G401.6 (cell line): ENCODE data around the gene INTS7.
"Not testable (repeated sequence)": the region's sequence is repeated elsewhere in the genome, so short reads cannot be mapped to it uniquely, and the experiment has no call there.

Source experiments
- FAIRE-seq: peaks from 2 replicates; lab custom pipeline; 2012; peaks lifted over from hg19 to GRCh38; lab: Jason Lieb, UNC

Gene INTS7

GRCh38 chr1:212034516-212035122 lies 738 bp downstream of the INTS7 start:
- no peak for FAIRE-seq

DNA sequence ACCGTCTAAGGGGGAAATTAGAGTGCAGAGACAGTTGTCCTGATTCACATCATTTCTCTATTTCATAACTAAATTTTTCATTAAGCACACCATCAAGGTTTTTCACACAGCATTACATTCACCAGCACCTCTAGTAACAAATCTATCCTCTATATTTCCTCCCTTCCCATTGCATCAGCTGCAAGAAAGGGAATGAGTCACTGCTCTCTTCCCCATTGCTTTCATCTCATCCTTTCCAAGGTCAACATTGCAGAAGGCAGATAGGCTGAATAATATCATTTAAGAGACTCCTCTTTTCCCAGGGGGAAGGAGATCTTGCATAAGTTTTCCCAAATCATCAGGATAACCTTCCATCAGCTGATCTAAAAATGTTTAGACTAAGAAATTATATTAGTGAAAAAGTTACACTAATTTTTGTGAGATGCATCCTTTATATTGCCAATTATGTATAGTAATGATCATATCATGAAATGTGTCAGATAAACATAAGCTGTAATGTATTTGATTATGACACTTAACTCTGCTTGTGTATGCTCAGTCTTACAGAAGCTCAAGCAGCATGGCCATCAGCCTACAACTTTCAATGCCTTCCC lies 4.3 kb downstream of the INTS7 start:
- FAIRE-seq, result no peak

GRCh38 chr1:212027727-212028126 lies 7.6 kb downstream of the INTS7 start:
- not testable (repeated sequence) for FAIRE-seq

DNA sequence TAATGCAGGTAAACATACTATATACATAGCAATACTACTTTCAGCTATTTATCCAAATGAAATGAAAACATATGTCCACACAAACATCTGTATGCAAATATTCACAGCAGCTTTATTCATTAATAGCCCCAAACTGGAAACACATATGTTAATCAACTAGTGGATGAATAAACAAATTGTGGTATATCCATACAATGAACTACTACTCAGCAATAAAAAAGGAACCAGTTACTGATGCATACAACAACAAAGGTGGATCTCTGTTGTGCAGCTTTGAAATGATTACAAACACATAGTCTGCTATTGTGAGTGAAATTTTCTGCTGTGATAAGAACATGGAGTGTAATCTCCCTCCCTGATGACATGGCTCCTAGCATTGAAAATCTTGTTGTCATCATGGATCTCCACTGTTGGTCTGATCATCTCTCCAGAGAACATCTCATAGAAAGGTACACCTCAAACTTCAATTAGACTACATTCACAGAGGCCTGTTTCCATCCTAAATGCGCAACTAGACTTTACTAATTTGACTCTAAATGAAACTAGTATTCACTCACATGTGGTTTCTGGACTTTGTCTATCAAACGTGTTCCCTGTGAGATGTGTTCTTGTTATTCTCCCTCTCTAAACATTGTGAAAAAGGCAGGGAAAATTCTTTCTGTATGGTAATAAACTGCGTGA lies 10.7 kb downstream of the INTS7 start:
- FAIRE-seq, result no peak

DNA sequence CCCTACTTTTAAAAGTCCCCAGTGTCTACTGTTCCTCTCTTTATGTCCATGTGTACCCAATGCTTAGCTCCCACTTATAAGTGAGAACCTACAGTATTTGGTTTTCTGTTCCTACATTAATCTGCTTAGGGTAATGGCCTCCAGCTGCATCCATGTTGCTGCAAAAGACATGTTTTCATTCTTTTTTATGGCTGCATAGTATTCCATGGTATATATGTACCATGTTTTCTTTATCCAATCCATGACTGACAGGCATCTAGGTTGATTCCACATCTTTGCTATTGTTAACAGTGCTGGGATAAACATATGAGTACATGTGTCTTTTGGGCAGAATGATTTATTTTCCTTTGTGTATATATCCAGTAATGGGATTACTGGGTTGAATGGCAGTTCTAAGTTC lies 12.4 kb downstream of the INTS7 start:
- FAIRE-seq, result not testable (repeated sequence)

- no peak for FAIRE-seq
Observed at GRCh38 chr1:212021563-212021962, 13.8 kb downstream of the INTS7 start.

DNA sequence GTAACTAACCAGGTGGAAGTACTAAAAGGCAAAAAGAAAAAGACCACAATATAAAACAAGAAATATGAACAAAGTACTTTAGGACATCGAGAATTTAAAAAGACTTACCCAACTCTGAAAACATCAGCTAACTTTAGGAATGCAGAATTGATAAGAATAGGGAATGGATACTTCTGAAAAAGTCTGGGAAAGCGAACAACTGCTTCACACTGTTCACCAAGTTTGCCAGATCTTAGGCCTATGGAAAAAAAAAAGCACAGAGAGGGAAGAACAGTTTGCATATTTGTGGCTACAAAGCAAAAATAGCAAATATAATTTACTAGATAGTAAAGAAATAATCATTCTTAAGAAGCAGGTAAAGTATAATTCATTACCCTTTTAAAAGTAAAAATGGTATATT lies 14.4 kb downstream of the INTS7 start:
- no peak for FAIRE-seq

- no peak for FAIRE-seq
Observed at GRCh38 chr1:212013672-212014071, 21.7 kb downstream of the INTS7 start.

- FAIRE-seq, result peak; percentile 84
Observed at GRCh38 chr1:212012034-212012740, 23.2 kb downstream of the INTS7 start.

DNA sequence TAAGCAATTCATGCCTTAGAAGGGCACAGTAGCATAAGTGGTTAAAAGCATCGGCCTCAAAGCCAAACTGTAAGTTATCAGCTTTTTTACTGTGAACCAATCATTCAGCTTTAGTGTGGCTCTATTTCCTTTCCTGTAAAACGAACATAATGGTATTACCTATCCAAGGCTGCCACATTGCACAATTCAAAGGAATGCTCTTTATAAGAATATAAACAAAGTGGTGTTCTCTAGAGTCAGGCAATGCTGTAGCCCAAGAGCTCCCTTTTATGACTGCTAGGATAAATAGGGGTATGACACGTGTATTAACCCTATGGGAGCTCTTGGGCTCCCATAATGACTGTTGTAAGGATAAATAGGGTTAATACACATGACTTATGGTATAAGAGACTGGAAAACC lies 25.4 kb downstream of the INTS7 start:
- FAIRE-seq, result no peak

- no peak for FAIRE-seq
Observed at GRCh38 chr1:212009561-212009960, 25.8 kb downstream of the INTS7 start.

DNA sequence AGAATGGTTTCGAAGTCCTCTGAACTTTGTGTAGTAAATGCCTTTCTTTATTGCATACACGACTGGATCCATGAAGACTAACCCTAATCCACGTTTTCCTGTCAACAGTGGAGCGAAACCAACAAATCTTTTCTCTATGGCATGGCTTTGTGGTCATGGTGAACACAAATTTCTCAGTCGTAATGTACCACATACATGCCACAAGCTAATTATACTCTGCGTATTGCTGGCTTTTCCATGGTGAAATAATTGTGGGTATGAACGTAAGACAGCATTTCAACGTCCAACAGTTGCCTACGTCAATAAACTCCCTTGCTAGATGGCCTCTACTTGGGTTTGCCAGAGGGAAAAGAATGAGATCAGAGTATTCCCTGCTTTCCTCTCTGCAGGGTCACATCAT lies 27.5 kb downstream of the INTS7 start:
- FAIRE-seq, result no peak

DNA sequence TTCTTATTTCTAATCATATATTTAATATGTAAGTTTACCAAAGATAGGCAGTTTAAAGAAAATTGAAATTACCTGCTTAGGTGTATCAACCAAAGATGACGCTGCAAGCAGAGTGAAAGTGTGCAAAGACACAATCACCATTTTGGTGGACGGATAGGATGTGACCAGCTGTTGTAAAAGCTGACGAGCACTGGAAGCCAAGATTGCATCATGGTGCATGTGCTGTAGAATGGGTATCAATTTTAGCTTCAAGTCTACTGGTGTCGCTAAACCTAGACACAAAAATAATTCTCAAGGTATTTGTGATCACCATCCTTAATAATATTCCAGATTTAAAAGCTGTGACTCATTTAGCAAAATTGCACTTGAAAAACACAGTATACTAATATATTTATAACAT lies 28.2 kb downstream of the INTS7 start:
- no peak for FAIRE-seq

DNA sequence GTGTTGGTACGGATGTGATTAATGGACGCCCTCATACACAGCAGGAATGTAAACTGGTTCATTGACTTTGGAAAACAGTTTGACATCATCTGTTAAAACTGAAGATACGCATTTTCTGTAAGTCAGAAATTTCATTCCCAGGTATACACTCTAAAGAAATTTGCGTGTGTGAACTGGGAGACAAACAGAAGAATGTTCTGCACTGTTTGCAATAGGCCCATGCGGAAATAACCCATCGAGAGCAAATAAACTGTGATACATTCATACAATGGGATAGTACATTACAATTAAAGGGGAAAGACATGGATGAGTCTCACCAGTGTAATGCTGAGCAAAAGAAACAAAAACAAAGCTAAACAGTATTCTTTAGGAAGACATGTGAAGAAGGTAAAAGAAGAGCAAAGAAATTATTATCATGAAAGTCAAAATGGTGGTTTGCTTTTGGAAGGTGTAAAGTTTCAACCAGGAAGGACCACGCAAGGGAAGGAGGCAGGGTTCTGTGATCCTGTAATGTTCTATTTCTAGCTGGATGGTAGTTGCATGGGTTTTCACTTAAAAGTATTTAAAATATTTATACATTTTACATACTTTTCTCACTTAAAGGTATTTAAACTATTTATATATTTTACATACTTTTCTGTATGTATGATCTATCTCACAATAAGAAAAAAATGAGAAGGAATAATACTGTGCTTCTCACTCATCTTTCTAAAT lies 30.3 kb downstream of the INTS7 start:
- peak; percentile 21 for FAIRE-seq

- FAIRE-seq, result no peak
Observed at GRCh38 chr1:212002536-212002935, 32.8 kb downstream of the INTS7 start.

- not testable (repeated sequence) for FAIRE-seq
Observed at GRCh38 chr1:211997426-211997825, 37.9 kb downstream of the INTS7 start.

GRCh38 chr1:211991695-211992094 lies 43.7 kb downstream of the INTS7 start:
- no peak for FAIRE-seq

DNA sequence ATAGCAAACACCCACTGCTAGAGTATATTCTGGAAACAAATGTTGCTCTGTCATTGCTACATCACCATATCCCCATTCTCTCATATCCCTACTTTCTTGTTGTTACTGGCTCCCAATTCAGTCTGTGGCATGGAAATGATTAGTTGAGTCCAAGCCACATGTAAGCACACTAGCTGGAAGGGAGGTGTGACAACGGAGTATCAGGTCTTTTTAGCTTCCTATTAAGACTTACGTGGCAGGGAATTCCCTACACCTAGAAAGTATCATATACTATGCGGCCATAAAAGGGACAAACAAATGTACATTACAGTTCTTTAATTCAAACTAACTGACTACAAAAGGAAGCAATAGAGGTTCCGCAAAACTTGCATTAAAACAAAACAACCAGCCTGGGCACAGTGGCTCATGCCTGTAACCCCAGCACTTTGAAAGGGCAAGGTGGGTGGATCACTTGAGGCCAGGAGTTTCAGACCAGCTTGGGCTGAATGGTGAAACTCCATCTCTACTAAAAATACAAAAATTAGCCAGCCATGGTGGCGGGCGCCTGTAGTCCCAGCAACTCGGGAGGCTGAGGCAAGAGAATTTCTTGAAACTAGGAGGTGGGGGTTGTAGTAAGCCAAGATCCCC lies 48.6 kb downstream of the INTS7 start:
- FAIRE-seq, result no peak

- no peak for FAIRE-seq
Observed at GRCh38 chr1:211985556-211986264, 49.6 kb downstream of the INTS7 start.

- no peak for FAIRE-seq
Observed at GRCh38 chr1:211978596-211978995, 56.8 kb downstream of the INTS7 start.

- FAIRE-seq, result no peak
Observed at GRCh38 chr1:211975152-211975941, 60.0 kb downstream of the INTS7 start.
